Neural cell (in vitro differentiated cells): ENCODE results near the gene RFT1. TPM values are rescaled to one million over a fixed set of nuclear protein-coding genes. Genes with fewer than 3 reads are reported as not detected.

Experiments
- H2AFZ ChIP-seq: fragments of 200-600, 300-800 bp; sonication (generic), shearing (Covaris generic); 2 replicates; pipeline ENCODE4 v1.6.0; 2014; ENCODE audit warnings: low read depth, mild to moderate bottlenecking, antibody characterized with exemption, low read length, moderate library complexity
- H3F3A ChIP-seq: fragments of 200-600 bp; shearing (Covaris generic); 2 replicates; pipeline ENCODE4 v1.6.1; 2016; ENCODE audit warnings: mild to moderate bottlenecking, moderate library complexity, mixed read lengths, antibody characterized with exemption, low read length; ENCODE audit not compliant: insufficient read depth, poor library complexity, severe bottlenecking
- H3K27ac ChIP-seq: fragments of 200-600, 300-800 bp; sonication (generic), shearing (Covaris generic); 2 replicates; pipeline ENCODE4 v1.5.1; 2014; ENCODE audit warnings: mild to moderate bottlenecking, low read length, moderate library complexity
- H3K27me3 ChIP-seq: fragments of 300-800, 200-600 bp; sonication (generic), shearing (Covaris generic); 2 replicates; pipeline ENCODE4 v1.6.0; 2014; ENCODE audit warnings: mild to moderate bottlenecking, low read depth, low read length, moderate library complexity; ENCODE audit not compliant: insufficient read depth
- H3K36me3 ChIP-seq: fragments of 300-800, 200-600 bp; sonication (generic), shearing (Covaris generic); 2 replicates; pipeline ENCODE4 v1.5.1; 2014; ENCODE audit warnings: mild to moderate bottlenecking, antibody characterized with exemption, low read length, moderate library complexity; ENCODE audit not compliant: insufficient read depth
- H3K4me2 ChIP-seq: fragments of 300-800, 200-600 bp; sonication (generic), shearing (Covaris generic); 2 replicates; pipeline ENCODE4 v1.6.0; 2014; ENCODE audit warnings: mild to moderate bottlenecking, low read length
- H3K4me3 ChIP-seq: fragments of 300-800, 200-600 bp; sonication (generic), shearing (Covaris generic); 2 replicates; pipeline ENCODE4 v1.5.1; 2014; ENCODE audit warnings: mild to moderate bottlenecking, low read length, moderate library complexity
- H3K79me2 ChIP-seq: fragments of 200-600 bp; shearing (Covaris generic); replicated peaks from 2 replicates; pipeline ENCODE4 v1.6.0; 2014; ENCODE audit warnings: mild to moderate bottlenecking, low read length, moderate library complexity; ENCODE audit not compliant: insufficient read depth
- H3K9ac ChIP-seq: fragments of 300-800, 200-600 bp; sonication (generic), shearing (Covaris generic); 2 replicates; pipeline ENCODE4 v1.6.1; 2016; ENCODE audit warnings: mild to moderate bottlenecking, low read length, mixed read lengths
- H3K9me2 ChIP-seq: fragments of 200-600 bp; shearing (Covaris generic); 2 replicates; pipeline ENCODE4 v1.6.1; 2016; ENCODE audit warnings: mild to moderate bottlenecking, low read length, mixed read lengths; ENCODE audit not compliant: insufficient read depth
- H3K9me3 ChIP-seq: fragments of 200-600, 300-800 bp; sonication (generic), shearing (Covaris generic); 2 replicates; pipeline ENCODE4 v1.6.1; 2016; ENCODE audit warnings: mild to moderate bottlenecking, mixed run types, low read length, moderate library complexity, mixed read lengths
- H4K20me1 ChIP-seq: fragments of 200-600 bp; shearing (Covaris generic); 2 replicates; pipeline ENCODE4 v1.6.1; 2016; ENCODE audit warnings: mild to moderate bottlenecking, mixed run types; ENCODE audit not compliant: insufficient read depth
- EP300 ChIP-seq: fragments of 450-650 bp; conservative IDR thresholded peaks from 2 replicates; pipeline ENCODE4 v1.6.1; 2014; ENCODE audit warnings: antibody characterized with exemption, mild to moderate bottlenecking, moderate library complexity; ENCODE audit not compliant: poor library complexity, severe bottlenecking
- EZH2 ChIP-seq: fragments of 200-600, 300-800 bp; shearing (Covaris generic), sonication (generic); IDR thresholded peaks from 2 replicates; pipeline ENCODE4 v1.6.1; 2014; ENCODE audit warnings: antibody characterized with exemption, low read length, borderline replicate concordance, mild to moderate bottlenecking; ENCODE audit not compliant: insufficient read depth, poor library complexity, severe bottlenecking
- MXI1 ChIP-seq: fragments of 450-650 bp; conservative IDR thresholded peaks from 2 replicates; pipeline ENCODE4 v1.6.1; 2014; ENCODE audit warnings: antibody characterized with exemption, mild to moderate bottlenecking; ENCODE audit not compliant: poor library complexity, severe bottlenecking
- POLR2AphosphoS5 ChIP-seq: IDR thresholded peaks from 2 replicates; pipeline ENCODE4 v1.6.1; 2012
- RAD21 ChIP-seq: fragments of 450-650 bp; conservative IDR thresholded peaks from 2 replicates; pipeline ENCODE4 v1.6.1; 2014; ENCODE audit warnings: antibody characterized with exemption, mild to moderate bottlenecking, moderate library complexity
- SMC3 ChIP-seq: fragments of 450-650 bp; conservative IDR thresholded peaks from 2 replicates; pipeline ENCODE4 v1.6.1; 2014; ENCODE audit warnings: antibody characterized with exemption, mild to moderate bottlenecking, moderate library complexity; ENCODE audit not compliant: poor library complexity
- TAF1 ChIP-seq: IDR thresholded peaks from 2 replicates; pipeline ENCODE4 v1.6.1; 2012; ENCODE audit warnings: low read depth
- polyA plus RNA-seq: library from polyadenylated mRNA; depleted of rRNA; stranded (reverse); fragments of >200 nt; gene quantifications from 2 replicates; pipeline ENCODE4 v1.2.3, GENCODE V29; 2014
- TF ChIP-seq, protein P1 (sequence below): IDR thresholded peaks from 2 replicates; pipeline ENCODE4 v1.6.1; 2012; ENCODE audit warnings: borderline replicate concordance
- TF ChIP-seq, protein P2 (sequence below): fragments of 450-650 bp; IDR thresholded peaks from 2 replicates; pipeline ENCODE4 v1.5.1; 2014; ENCODE audit warnings: antibody characterized with exemption, mild to moderate bottlenecking, moderate library complexity; ENCODE audit not compliant: poor library complexity, severe bottlenecking

Gene RFT1
- polyA plus RNA-seq, 1 donor from 2014 or later, result 6.1 TPM

DNA sequence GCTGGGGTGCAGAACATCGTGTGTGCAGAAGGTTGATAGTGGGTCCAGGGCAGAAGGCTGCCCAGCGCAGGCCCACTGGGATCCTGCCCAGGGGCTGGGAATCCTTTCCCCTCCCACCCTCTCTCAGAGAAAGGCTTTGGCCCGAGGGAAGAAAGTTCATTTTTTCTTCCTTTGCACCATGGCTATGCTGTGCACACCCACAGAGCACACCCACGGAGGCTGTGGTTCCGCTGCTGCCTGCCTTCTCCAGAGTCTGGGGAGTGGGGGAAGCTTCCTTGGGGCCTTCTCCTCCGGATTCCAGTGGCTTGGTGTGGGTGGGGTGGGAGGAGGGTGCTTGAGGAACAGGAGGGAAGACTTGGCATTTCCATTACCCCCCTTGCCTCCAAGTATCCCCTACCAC lies 23.7 kb upstream of the RFT1 start:
- H3K4me2 ChIP-seq, result no peak overlapping the region
- peaks cover 20% of the 10 kb centered on the region for H3K27me3 ChIP-seq

DNA sequence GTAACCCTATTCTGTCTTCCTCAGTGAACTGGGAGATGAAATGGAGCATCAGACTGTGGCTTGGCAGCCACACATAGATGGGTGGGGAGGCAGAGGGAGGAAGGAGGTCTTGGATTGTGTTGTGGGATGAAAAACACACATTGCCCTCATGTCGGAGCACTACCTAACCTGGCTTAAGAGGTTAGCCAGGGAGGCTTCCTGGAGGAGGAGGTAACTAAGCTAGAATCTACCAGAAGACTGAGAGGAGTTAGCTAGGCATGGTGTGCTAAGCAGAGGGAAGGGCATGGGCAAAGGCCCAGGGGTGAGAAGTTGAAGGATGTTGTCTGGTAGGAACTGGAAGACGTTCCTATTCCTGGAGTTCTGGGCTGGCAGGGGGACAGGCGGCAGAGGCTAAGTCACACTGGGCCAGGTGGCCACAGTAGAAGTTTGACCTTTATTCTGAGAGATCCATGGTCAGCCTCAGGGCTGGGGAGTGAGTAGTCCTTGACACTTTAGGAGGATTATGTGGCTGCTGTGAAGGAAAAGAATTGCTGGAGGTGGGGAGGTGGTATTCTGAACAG lies 23.1 kb upstream of the RFT1 start:
- H2AFZ ChIP-seq, result no peak overlapping the region
- no peak for TF ChIP-seq SMC3
- TF ChIP-seq RAD21, result no peak
- no peak for TF ChIP-seq POLR2AphosphoS5
- no peak for TF ChIP-seq TAF1
- TF ChIP-seq, protein P1, sequence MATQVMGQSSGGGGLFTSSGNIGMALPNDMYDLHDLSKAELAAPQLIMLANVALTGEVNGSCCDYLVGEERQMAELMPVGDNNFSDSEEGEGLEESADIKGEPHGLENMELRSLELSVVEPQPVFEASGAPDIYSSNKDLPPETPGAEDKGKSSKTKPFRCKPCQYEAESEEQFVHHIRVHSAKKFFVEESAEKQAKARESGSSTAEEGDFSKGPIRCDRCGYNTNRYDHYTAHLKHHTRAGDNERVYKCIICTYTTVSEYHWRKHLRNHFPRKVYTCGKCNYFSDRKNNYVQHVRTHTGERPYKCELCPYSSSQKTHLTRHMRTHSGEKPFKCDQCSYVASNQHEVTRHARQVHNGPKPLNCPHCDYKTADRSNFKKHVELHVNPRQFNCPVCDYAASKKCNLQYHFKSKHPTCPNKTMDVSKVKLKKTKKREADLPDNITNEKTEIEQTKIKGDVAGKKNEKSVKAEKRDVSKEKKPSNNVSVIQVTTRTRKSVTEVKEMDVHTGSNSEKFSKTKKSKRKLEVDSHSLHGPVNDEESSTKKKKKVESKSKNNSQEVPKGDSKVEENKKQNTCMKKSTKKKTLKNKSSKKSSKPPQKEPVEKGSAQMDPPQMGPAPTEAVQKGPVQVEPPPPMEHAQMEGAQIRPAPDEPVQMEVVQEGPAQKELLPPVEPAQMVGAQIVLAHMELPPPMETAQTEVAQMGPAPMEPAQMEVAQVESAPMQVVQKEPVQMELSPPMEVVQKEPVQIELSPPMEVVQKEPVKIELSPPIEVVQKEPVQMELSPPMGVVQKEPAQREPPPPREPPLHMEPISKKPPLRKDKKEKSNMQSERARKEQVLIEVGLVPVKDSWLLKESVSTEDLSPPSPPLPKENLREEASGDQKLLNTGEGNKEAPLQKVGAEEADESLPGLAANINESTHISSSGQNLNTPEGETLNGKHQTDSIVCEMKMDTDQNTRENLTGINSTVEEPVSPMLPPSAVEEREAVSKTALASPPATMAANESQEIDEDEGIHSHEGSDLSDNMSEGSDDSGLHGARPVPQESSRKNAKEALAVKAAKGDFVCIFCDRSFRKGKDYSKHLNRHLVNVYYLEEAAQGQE, result no peak
- no peak for TF ChIP-seq EP300
- TF ChIP-seq EZH2, result no peak
- TF ChIP-seq, protein P2, sequence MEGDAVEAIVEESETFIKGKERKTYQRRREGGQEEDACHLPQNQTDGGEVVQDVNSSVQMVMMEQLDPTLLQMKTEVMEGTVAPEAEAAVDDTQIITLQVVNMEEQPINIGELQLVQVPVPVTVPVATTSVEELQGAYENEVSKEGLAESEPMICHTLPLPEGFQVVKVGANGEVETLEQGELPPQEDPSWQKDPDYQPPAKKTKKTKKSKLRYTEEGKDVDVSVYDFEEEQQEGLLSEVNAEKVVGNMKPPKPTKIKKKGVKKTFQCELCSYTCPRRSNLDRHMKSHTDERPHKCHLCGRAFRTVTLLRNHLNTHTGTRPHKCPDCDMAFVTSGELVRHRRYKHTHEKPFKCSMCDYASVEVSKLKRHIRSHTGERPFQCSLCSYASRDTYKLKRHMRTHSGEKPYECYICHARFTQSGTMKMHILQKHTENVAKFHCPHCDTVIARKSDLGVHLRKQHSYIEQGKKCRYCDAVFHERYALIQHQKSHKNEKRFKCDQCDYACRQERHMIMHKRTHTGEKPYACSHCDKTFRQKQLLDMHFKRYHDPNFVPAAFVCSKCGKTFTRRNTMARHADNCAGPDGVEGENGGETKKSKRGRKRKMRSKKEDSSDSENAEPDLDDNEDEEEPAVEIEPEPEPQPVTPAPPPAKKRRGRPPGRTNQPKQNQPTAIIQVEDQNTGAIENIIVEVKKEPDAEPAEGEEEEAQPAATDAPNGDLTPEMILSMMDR, result no peak
- no peak for TF ChIP-seq MXI1
- H3K9me3 ChIP-seq, result no peaks in the 10 kb centered on the region
- no peak overlapping the region for H3K9ac ChIP-seq
- H3F3A ChIP-seq, result no peaks in the 10 kb centered on the region
- H4K20me1 ChIP-seq, result no peaks in the 10 kb centered on the region
- peaks cover 14% of the 10 kb centered on the region for H3K27me3 ChIP-seq
- H3K36me3 ChIP-seq, result no peaks in the 10 kb centered on the region
- no peak overlapping the region for H3K4me3 ChIP-seq
- H3K9me2 ChIP-seq, result no peaks in the 10 kb centered on the region
- H3K4me2 ChIP-seq, result no peak overlapping the region
- no peaks in the 10 kb centered on the region for H3K79me2 ChIP-seq
- no peak overlapping the region for H3K27ac ChIP-seq

More for the DNA sequence above, 23.7 kb upstream of the RFT1 start:
- Histone ChIP-seq H3K79me2 (no peaks in the 10 kb centered on the region), H3K9me3 (no peaks in the 10 kb centered on the region), H3K36me3 (no peaks in the 10 kb centered on the region), H3K4me3 (no peak overlapping the region), H4K20me1 (no peaks in the 10 kb centered on the region), H3K27ac (no peak overlapping the region), H2AFZ (no peak overlapping the region), H3K9me2 (no peaks in the 10 kb centered on the region), H3K9ac (no peak overlapping the region), H3F3A (no peaks in the 10 kb centered on the region)
- TF ChIP-seq EZH2, result no peak
- TF ChIP-seq, protein P2, result no peak
- no peak for TF ChIP-seq RAD21
- TF ChIP-seq MXI1, result no peak
